HG02943 (cell line): ENCODE data around the gene ADAMTSL5.
"Not testable (repeated sequence)": the region's sequence is repeated elsewhere in the genome, so short reads cannot be mapped to it uniquely, and the experiment has no call there.

ENCODE experiments used
- ATAC-seq: cut with Tn5 transposase; IDR thresholded peaks from one replicate; pipeline ENCODE4 v1.9.1; 2021; ENCODE audit warnings: mild to moderate bottlenecking, low read depth, moderate library complexity; ENCODE audit not compliant: unreplicated experiment

ADAMTSL5 gene

DNA sequence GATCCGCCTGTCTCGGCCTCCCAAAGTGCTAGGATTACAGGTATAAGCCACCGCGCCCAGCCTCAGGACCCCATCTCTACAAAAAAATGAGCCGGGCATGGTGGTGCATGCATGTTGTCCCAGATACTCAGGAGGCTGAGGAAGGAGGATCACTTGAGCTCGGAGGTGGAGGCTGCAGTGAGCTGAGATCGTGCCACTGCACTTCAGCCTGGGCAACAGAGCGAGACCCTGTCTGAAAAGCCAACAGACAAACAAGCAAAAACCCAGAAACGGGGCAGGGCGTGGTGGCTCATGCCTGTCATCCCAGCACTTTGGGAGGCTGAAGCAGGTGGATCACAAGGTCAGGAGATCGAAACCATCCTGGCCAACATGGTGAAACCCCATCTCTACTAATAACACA is 18.0 kb upstream of the ADAMTSL5 start:
- not testable (repeated sequence) for ATAC-seq

DNA sequence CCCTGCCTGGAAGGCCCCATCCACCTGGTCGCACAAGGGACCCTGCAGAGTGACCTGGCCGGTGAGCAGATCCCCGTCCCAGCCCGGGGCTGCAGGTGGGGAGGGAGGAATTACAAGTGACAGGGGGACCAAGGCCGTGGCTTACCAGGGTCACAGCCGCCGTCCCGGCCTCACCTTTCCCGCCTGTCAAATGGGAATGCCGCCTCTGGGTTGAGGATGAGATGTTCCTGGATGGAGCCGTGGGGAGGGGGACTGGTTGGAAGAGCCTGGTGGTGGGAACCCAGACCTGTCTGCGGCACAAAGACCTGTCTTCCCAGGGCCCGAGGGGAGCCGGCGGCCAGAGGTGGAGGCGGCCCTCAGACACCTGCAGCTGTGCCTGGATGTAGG is 16.6 kb upstream of the ADAMTSL5 start:
- ATAC-seq = no peak

DNA sequence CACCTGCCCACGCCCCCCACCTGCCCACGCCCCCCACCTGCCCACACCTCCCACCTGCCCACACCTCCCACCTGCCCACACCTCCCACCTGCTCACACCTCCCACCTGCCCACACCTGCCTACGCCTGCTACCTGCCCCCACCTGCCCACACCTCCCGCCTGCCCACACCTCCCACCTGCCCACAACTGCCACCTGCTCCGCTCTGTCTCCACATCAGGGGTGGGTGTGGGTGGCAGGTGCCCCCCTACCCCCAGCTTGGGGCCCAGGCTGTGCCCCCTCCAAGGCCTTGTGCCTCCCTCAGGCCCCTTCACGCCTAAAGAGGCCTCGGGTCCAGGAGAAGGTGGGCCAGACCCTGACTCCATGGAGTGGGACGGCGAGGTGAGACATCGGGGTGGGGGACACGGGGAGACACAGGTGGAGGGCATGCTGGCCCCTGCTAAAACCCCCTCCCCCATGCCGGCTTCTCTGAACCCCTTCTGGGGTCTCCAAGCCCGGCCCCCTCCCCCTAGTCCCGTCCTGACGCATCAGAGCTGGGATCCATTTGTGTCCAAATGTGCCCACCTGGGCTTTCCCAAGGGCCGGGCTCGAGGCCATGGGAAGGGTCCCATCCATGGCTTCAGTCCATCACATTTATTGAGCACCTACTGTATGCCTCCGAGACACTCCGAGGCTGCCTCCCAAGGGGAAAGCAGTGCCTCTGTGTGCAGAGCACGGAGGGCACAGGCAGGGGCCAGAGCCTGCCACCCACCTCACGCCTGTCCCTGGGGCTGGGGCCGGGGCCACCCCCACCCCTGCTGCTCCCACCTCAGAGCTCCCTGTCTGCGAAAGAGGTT is 16.0 kb upstream of the ADAMTSL5 start:
- ATAC-seq = no peak

GRCh38 chr19:1527650-1528309 is 15.0 kb upstream of the ADAMTSL5 start:
- no peak for ATAC-seq

DNA sequence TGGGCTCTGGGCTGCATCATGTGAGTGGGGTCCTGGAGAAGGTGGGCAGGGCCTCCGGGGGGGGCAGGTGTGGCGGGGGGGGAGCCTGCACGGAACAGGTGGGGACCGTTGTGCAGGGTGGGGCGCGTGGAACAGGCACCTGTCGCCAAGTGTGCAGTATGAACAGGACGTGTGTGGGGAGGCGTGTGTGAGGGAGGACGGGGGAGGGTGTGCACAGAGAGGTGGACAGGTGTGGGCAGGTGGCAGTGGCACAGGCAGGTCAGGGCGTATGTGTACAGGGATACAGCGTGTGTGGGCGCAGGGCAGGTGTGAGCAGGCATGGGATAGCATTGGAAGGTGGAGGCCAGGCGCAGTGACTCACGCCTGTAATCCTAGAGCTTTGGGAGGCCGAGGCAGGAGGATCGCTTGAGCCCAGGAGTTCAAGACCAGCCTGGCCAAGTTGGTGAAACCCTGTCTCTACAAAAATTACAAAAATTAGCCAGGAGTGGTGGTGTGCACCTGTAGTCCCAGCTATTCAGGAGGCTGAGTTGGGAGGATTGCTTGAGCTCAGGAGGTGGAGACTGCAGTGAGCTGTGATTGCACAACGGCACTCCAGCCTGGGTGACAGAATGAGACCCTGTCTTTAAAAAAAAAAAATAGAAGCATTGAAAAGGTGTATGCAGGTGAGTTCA is 14.3 kb upstream of the ADAMTSL5 start:
- ATAC-seq = no peak

DNA sequence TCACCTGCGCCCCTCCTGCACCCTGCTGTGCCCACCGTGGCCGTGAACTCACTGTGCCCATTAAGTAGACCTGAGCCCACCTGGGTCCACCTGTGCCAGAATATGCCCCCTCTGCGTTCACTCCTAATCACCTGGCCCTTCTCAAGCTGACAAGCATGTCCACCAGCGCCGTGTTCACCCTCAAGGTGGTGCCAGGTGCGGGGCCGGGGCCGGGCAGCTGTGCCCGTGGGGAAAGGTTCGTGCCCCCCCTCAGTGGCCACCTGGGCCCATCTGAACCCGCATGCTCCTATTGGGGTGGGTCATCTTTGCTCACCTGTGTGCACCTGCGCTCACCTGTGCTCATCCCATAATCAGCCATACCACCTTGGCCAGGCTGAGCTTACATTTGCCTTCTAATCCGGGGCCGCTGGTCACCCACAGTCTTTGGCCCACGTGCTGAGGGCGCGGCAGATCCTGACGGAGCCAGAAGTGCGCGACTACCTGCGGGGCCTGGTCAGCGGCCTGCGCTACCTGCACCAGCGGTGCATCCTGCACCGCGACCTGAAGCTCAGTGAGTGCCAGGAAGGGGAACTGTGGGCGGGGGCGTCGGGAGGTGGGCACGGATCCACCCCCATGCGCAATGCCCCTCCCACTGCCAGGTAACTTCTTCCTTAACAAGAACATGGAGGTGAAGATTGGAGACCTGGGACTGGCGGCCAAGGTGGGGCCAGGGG is 13.4 kb upstream of the ADAMTSL5 start:
- ATAC-seq = no peak

- no peak for ATAC-seq
Measured at GRCh38 chr19:1525343-1525742, 12.5 kb upstream of the ADAMTSL5 start.

DNA sequence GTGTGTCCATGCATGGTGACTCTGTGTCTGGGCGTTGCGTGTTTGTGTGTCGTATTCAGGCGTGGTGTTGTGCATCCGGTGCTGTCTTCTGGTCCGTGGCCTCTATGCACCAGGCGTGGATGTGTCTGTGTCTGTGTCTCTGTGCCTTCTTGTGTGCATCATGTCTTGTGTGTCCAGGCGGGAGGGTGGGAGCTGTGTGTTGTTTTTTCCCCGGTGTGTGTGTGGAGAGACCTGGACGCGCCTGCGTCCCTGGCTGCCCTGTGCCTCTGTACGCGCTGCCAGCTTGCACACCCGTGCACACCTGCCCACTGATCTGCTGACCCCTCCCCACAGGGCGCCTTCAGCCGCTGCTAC is 12.1 kb upstream of the ADAMTSL5 start:
- no peak for ATAC-seq

GRCh38 chr19:1524287-1524971 is 11.6 kb upstream of the ADAMTSL5 start:
- no peak for ATAC-seq

- no peak for ATAC-seq
Measured at GRCh38 chr19:1523412-1524286, 10.8 kb upstream of the ADAMTSL5 start, which contains the start of gene PLK5. PLK5 (plus strand) TSS chr19:1524077; CDS start chr19:1526997, 2,920 bp downstream.

DNA sequence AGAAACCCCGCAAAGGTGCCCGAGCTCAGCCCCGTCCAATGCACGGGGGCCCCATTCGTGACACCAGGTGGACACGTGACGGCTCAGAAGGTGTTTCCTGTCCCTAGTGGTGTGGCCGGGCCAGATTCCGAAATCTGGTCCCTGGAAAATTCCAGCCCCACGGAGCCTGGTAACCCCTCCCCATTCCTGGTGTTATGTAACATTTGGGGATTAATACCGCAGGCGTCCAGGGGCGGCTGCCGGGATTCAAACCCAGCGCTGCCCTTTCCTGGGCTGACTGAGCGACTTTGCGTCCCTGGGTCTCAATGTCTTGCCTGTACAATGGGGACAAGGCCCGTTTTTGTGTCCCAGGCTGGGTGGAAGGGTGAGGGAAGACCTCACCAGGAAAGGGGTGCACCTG is 10.0 kb upstream of the ADAMTSL5 start:
- no peak for ATAC-seq

GRCh38 chr19:1522061-1522460 is 9.2 kb upstream of the ADAMTSL5 start:
- no peak for ATAC-seq

DNA sequence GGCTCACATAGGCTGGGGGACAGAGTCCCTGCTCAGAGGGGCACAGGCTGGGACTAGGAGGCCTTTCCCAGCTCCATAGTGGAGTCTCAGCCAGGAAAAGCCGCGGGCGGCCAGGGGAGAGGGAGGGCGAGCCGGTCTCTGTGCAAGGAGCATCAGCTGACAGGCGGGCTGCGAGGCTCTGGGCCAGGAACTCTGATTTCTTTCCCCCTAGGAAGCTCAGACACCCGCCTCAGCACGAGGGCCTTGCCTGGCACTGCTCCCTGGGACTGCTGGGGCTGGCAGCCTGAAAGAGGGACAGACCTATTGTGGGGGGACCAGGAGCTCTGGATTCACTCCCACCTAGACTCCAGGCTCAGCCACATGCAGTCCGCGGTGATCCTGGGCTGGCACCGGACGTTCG is 8.8 kb upstream of the ADAMTSL5 start:
- ATAC-seq = no peak

DNA sequence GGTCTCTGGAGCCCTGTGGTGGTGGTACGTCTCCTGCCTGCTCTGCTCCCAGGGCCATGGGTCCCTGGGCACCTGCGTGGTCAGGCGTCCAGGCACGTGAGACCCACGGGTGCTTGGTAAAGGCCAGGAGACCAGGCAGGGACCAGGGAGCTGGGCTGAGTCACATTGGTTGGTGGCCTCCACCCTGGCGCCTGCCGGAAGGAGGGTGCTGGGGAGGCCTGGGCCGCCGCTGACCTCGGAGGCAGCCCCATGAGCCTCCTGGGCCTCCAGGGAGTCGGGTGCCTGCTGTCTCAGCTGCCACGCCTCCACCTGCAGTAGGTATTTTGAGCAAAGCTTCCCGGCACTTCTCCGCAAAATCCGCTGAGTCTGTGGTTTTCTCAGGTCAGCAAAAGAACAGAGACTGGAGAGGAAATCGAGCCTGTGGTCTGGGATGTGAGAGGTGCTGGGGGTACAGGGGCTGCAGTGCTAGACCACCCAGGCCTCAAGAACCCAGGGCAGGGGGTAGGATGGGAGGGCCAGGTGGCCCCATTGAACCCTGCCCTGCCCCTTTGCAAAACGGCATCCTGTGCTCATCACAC is 7.5 kb upstream of the ADAMTSL5 start:
- ATAC-seq = no peak

GRCh38 chr19:1519802-1520201 is 7.0 kb upstream of the ADAMTSL5 start:
- ATAC-seq = not testable (repeated sequence)

DNA sequence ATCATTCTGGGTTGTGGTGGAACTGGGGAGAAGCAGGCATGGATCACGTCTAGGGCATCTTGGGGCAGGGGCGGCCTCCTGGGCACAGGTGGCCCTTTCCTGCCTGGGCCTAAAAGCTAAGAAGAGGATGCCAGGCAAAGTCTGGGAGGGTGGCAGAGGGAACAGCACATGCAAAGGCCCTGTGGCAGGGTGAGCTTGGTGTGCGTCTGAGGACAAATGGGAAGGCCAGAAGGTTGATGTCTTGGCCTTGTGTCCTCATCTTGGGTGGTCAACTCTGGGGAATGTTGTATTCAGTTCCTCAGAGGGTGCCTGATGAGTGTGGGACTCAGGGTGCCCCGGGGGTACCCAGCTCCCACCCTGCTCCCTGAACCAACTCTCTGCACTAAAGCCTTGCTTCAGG is 5.7 kb upstream of the ADAMTSL5 start:
- ATAC-seq = no peak

GRCh38 chr19:1516395-1516753 is 3.6 kb upstream of the ADAMTSL5 start:
- no peak for ATAC-seq

DNA sequence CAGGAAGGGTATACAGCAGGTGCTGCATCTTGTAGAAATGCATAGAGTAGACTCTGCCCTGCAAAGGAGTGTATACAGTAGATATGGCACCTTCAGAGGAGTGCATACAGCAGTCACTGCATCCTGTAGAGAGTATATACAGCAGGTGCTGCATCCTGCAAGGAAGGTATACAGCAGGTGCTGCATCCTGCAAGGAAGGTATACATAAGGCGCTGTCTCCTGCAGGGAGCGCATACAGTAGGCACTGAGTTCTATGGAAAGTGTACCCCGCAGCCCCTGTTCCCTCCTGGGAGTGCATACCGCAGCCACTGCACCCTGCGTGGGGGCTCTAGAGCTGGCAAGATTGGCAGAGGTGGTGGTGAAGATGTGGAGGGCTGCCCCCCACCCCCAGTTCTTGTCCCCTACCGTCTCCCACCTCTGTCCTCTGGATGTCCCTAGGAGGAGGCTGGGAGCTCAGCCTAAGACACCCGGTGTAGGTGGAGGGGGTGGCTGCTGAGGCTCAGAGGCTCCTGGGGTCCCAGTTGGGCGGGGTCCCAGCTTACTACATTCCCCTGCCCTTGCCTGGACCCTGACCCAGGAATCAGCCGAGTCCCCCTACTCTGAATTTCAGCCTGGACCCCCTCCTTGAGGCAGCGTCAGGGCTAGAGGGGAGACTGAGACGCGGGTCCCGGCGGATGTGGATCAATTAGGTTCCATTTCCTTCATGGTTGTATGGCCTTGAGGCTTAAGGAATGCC is 2.3 kb upstream of the ADAMTSL5 start:
- ATAC-seq = no peak

DNA sequence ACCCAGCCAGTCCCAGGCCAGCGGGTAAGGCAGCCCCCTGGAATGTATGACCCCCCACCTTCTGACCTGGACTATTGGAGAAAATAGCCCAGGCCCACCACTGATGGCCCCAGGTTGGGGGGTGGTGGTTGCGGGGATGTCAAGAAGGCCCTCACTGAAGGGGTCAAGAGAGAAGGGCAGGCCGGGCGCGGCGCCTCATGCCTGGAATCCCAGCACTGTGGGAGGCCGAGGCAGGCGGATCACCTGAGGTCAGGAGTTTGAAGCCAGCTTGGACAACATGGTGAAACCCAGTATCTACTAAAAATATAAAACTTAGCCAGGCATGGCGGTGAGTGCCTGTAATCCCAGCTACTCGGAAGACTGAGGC is 1.5 kb upstream of the ADAMTSL5 start:
- ATAC-seq = no peak
